H1 (cell line): Measurements from ENCODE around the gene PKP1. TPM values are rescaled to one million over a fixed set of nuclear protein-coding genes. Genes with fewer than 3 reads are reported as not detected.

Experiments
- CTCF ChIA-PET: fragments of 300-600 bp; sonication (Branson Sonifier 250); formaldehyde crosslinking; loops from one replicate; lab custom pipeline; 2021; ENCODE audit not compliant: partially characterized antibody; lab: Charles Lee
- POLR2A ChIA-PET: fragments of 300-600 bp; sonication (Branson Sonifier 250); formaldehyde crosslinking; loops from one replicate; lab custom pipeline; 2021; ENCODE audit warnings: inconsistent platforms; ENCODE audit not compliant: partially characterized antibody; lab: Charles Lee
- DNase-seq, 2 experiments: peaks; one replicate each; pipeline versions ENCODE4 v3.0.0 to v3.0.0-alpha.2; 2010 to 2022; ENCODE audit warnings: low spot score in 2 of 2, low read depth in 1 of 2, mixed read lengths in 1 of 2
- FAIRE-seq: peaks from 2 replicates; lab custom pipeline; 2011; peaks lifted over from hg19 to GRCh38; lab: Jason Lieb, UNC
- H2AFZ ChIP-seq: 2 replicates; pipeline ENCODE4 v1.8.1; 2012; ENCODE audit warnings: low read length, inconsistent platforms
- H2AK5ac ChIP-seq: 2 replicates; pipeline ENCODE4 v1.6.1; 2013; ENCODE audit warnings: low read depth, low read length
- H2BK120ac ChIP-seq: replicated peaks from 2 replicates; pipeline ENCODE3; 2013; ENCODE audit warnings: low read depth, low read length, inconsistent platforms
- H2BK12ac ChIP-seq: 2 replicates; pipeline ENCODE4 v1.6.1; 2013; ENCODE audit warnings: low read depth, low read length
- H2BK15ac ChIP-seq: 2 replicates; pipeline ENCODE4 v1.6.1; 2013; ENCODE audit warnings: low read length
- H2BK20ac ChIP-seq: 2 replicates; pipeline ENCODE4 v1.6.1; 2013; ENCODE audit warnings: low read length
- H2BK5ac ChIP-seq: 2 replicates; pipeline ENCODE4 v1.6.1; 2013; ENCODE audit warnings: low read depth, low read length
- H3K14ac ChIP-seq: 2 replicates; pipeline ENCODE4 v1.6.1; 2013; ENCODE audit warnings: inconsistent platforms; ENCODE audit not compliant: insufficient read length
- H3K18ac ChIP-seq: 2 replicates; pipeline ENCODE4 v1.6.1; 2013; ENCODE audit warnings: low read length; ENCODE audit errors: extremely low read depth
- H3K23ac ChIP-seq: 2 replicates; pipeline ENCODE4 v1.6.1; 2013; ENCODE audit warnings: inconsistent platforms; ENCODE audit not compliant: insufficient read length
- H3K23me2 ChIP-seq: 2 replicates; pipeline ENCODE4 v1.6.1; 2013; ENCODE audit warnings: low read depth, low read length
- H3K27ac ChIP-seq: 2 replicates; pipeline ENCODE4 v1.6.1; 2011; ENCODE audit warnings: low read depth, low read length, inconsistent platforms
- H3K27me3 ChIP-seq, 4 experiments: replicated peaks in 1 of 4; 1 replicate in 1 of 4; 2 replicates in 3 of 4; pipeline versions ENCODE4 v1.6.1 to v1.8.1; 2011 to 2013; ENCODE audit warnings: low read length in 3 of 4, mild to moderate bottlenecking in 3 of 4, inconsistent platforms in 2 of 4, mixed read lengths in 2 of 4, moderate library complexity in 1 of 4; ENCODE audit not compliant: control insufficient read depth in 3 of 4, insufficient read depth in 3 of 4; ENCODE audit errors: extremely low read depth in 1 of 4
- H3K36me3 ChIP-seq, 4 experiments: 2 replicates each; pipeline versions ENCODE4 v1.6.1 to v1.8.1; 2011 to 2013; ENCODE audit warnings: mild to moderate bottlenecking in 4 of 4, low read length in 3 of 4, moderate library complexity in 2 of 4, control low read depth in 1 of 4, inconsistent platforms in 1 of 4; ENCODE audit not compliant: insufficient read depth in 4 of 4, control insufficient read depth in 2 of 4
- H3K4ac ChIP-seq: replicated peaks from 2 replicates; pipeline ENCODE3; 2013; ENCODE audit warnings: low read length, low read depth, mixed read lengths, inconsistent platforms; ENCODE audit not compliant: insufficient read length
- H3K4me1 ChIP-seq, 4 experiments: replicated peaks in 1 of 4; 1 replicate in 1 of 4; 2 replicates in 3 of 4; pipeline versions ENCODE4 v1.6.1 to v1.8.1; 2011 to 2013; ENCODE audit warnings: low read length in 3 of 4, inconsistent platforms in 2 of 4, mixed read lengths in 1 of 4; ENCODE audit not compliant: insufficient read depth in 4 of 4, control insufficient read depth in 3 of 4
- H3K4me2 ChIP-seq, 2 experiments: 2 replicates each; pipeline versions ENCODE4 v1.6.1 to v1.8.1; 2011 to 2013; ENCODE audit warnings: low read depth in 2 of 2, low read length in 2 of 2, control low read depth in 1 of 2, inconsistent platforms in 1 of 2, mild to moderate bottlenecking in 1 of 2; ENCODE audit not compliant: insufficient read depth in 1 of 2
- H3K4me3 ChIP-seq, 4 experiments: fragments of 200-600, 300-600 bp in 1 of 4; sonication (generic), shearing (Covaris generic), sonication (Bioruptor Twin) in 1 of 4; 2 replicates each; pipeline versions ENCODE4 v1.5.1 to v1.8.1; 2011 to 2016; ENCODE audit warnings: low read length in 4 of 4, low read depth in 3 of 4, control low read depth in 2 of 4, inconsistent platforms in 2 of 4, mild to moderate bottlenecking in 2 of 4, mixed read lengths in 1 of 4, moderate library complexity in 1 of 4; ENCODE audit not compliant: insufficient read depth in 2 of 4; ENCODE audit errors: extremely low read depth in 1 of 4
- H3K56ac ChIP-seq: replicated peaks from 2 replicates; pipeline ENCODE3; 2013; ENCODE audit warnings: low read depth, mild to moderate bottlenecking, mixed read lengths, low read length, inconsistent platforms; ENCODE audit not compliant: insufficient read length
- H3K79me1 ChIP-seq: 2 replicates; pipeline ENCODE4 v1.6.1; 2013; ENCODE audit warnings: low read depth, low read length, control low read depth
- H3K79me2 ChIP-seq, 2 experiments: 2 replicates each; pipeline versions ENCODE4 v1.6.1 to v1.8.1; 2012 to 2013; ENCODE audit warnings: low read length in 2 of 2, mild to moderate bottlenecking in 2 of 2, inconsistent platforms in 1 of 2; ENCODE audit not compliant: insufficient read depth in 2 of 2, control insufficient read depth in 1 of 2
- H3K9ac ChIP-seq, 4 experiments: replicated peaks in 1 of 4; 1 replicate in 1 of 4; 2 replicates in 3 of 4; pipeline versions ENCODE4 v1.6.1 to v1.8.1; 2011 to 2013; ENCODE audit warnings: low read depth in 3 of 4, low read length in 3 of 4, control low read depth in 2 of 4, mild to moderate bottlenecking in 2 of 4, moderate library complexity in 2 of 4, inconsistent platforms in 1 of 4; ENCODE audit errors: extremely low read depth in 1 of 4
- H3K9me3 ChIP-seq, 2 experiments: 2 replicates each; pipeline versions ENCODE4 v1.6.1 to v1.8.1; 2012 to 2013; ENCODE audit warnings: mild to moderate bottlenecking in 2 of 2, moderate library complexity in 2 of 2, control low read depth in 1 of 2, inconsistent platforms in 1 of 2, low read depth in 1 of 2, low read length in 1 of 2, mixed read lengths in 1 of 2; ENCODE audit not compliant: insufficient read depth in 2 of 2
- H4K20me1 ChIP-seq, 2 experiments: replicated peaks in 1 of 2; 2 replicates each; pipeline versions ENCODE3 to v1.8.1; 2011 to 2013; ENCODE audit warnings: inconsistent platforms in 2 of 2, low read length in 2 of 2, mild to moderate bottlenecking in 1 of 2; ENCODE audit not compliant: insufficient read depth in 2 of 2, control insufficient read depth in 1 of 2
- H4K5ac ChIP-seq: 2 replicates; pipeline ENCODE4 v1.6.1; 2013; ENCODE audit warnings: low read length, low read depth, mixed read lengths, inconsistent platforms; ENCODE audit not compliant: insufficient read length
- H4K8ac ChIP-seq: 2 replicates; pipeline ENCODE4 v1.8.0; 2013; ENCODE audit warnings: mild to moderate bottlenecking, moderate library complexity, low read length, inconsistent platforms; ENCODE audit not compliant: insufficient read depth; ENCODE audit errors: extremely low read depth
- H4K91ac ChIP-seq: replicated peaks from 2 replicates; pipeline ENCODE3; 2013; ENCODE audit warnings: low read length, mixed read lengths, inconsistent platforms; ENCODE audit not compliant: insufficient read length
- BRCA1 ChIP-seq: IDR thresholded peaks from 2 replicates; pipeline ENCODE4 v1.6.1; 2012; ENCODE audit warnings: low read depth, low read length, improper control_type of control experiment
- CHD1 ChIP-seq: IDR thresholded peaks from 2 replicates; pipeline ENCODE4 v1.6.1; 2012; ENCODE audit warnings: low read depth, low read length, improper control_type of control experiment
- EZH2 ChIP-seq: fragments of 200-600 bp; sonication (generic); IDR thresholded peaks from 2 replicates; pipeline ENCODE4 v1.7.1; 2012; ENCODE audit warnings: low read depth, mild to moderate bottlenecking, moderate library complexity, low read length, inconsistent platforms; ENCODE audit not compliant: severe bottlenecking
- HDAC6 ChIP-seq: IDR thresholded peaks from one replicate; pipeline ENCODE4 v1.7.1; 2012; ENCODE audit warnings: low read depth, mild to moderate bottlenecking, inconsistent platforms, low read length, moderate library complexity
- KDM1A ChIP-seq: fragments of 200-600, 300-600 bp; sonication (generic); IDR thresholded peaks from 2 replicates; pipeline ENCODE4 v1.7.1; 2016; ENCODE audit warnings: mild to moderate bottlenecking, low read length, borderline replicate concordance
- KDM5A ChIP-seq: fragments of 200-600 bp; IDR thresholded peaks from 2 replicates; pipeline ENCODE4 v1.7.1; 2012; ENCODE audit warnings: mild to moderate bottlenecking, low read length, inconsistent platforms, mixed read lengths
- NANOG ChIP-seq: IDR thresholded peaks from 2 replicates; pipeline ENCODE4 v1.6.1; 2011; ENCODE audit warnings: low read length, low read depth, mild to moderate bottlenecking, inconsistent platforms; ENCODE audit not compliant: insufficient read depth, poor library complexity, severe bottlenecking
- RNF2 ChIP-seq: fragments of 200-900, 300-1000 bp; sonication (generic); IDR thresholded peaks from 2 replicates; pipeline ENCODE4 v1.7.1; 2016; ENCODE audit warnings: borderline replicate concordance, low read depth, mild to moderate bottlenecking, antibody characterized with exemption, low read length; ENCODE audit not compliant: poor library complexity, severe bottlenecking; ENCODE audit errors: missing control alignments
- SIX5 ChIP-seq: IDR thresholded peaks from 2 replicates; pipeline ENCODE4 v1.6.1; 2011; ENCODE audit warnings: mild to moderate bottlenecking, low read depth, low read length
- YY1 ChIP-seq: IDR thresholded peaks from 2 replicates; pipeline ENCODE4 v1.6.1; 2011; ENCODE audit warnings: low read depth, mild to moderate bottlenecking, low read length
- WGBS, 2 experiments: shearing (Covaris generic) in 1 of 2; methylation state at CpG; one replicate each; pipeline versions ENCODE4 v1.1.6 to v1.1.7; 2013 to 2015; ENCODE audit warnings: low lambda C conversion rate in 2 of 2, mixed read lengths in 2 of 2, inconsistent platforms in 1 of 2, low coverage in 1 of 2, missing lambda C conversion rate in 1 of 2; ENCODE audit not compliant: insufficient replicate concordance in 2 of 2, insufficient coverage in 1 of 2, insufficient read length in 1 of 2; ENCODE audit errors: extremely low coverage in 1 of 2, missing lambda C conversion rate in 1 of 2; 5-methylcytosine and 5-hydroxymethylcytosine counted together
- polyA plus RNA-seq, 7 experiments: library from polyadenylated mRNA; depleted of rRNA in 3 of 7; stranded (reverse) in 5 of 7; unstranded in 2 of 7; fragments of >200 nt in 5 of 7; fragments of 200-250 nt in 2 of 7; gene quantifications; 1 replicate in 5 of 7; 2 replicates in 1 of 7; 4 replicates in 1 of 7; pipeline versions ENCODE4 v1.2.1 to v1.2.3, GENCODE V29; 2011 to 2013; ENCODE audit warnings: missing spikeins in 2 of 7, mixed read lengths in 2 of 7
- total RNA-seq: library from RNA; stranded (reverse); fragmentation: NEBNext Ultra II Directional; extraction: Animal tissue kit (Norgen Biotek cat#: 25700); gene quantifications from 2 replicates; pipeline ENCODE4 v1.2.1, GENCODE V29; 2021
- TF ChIP-seq, protein P1 (sequence below): IDR thresholded peaks from 2 replicates; pipeline ENCODE4 v1.6.1; 2011; ENCODE audit warnings: low read length, improper control_type of control experiment

PKP1 gene
- total and polyA plus RNA-seq, 2 of the 8 experiments (the other 6 are each of a cell fraction or from before 2014, with no cell fraction given): 0.21 to 0.95 TPM

DNA sequence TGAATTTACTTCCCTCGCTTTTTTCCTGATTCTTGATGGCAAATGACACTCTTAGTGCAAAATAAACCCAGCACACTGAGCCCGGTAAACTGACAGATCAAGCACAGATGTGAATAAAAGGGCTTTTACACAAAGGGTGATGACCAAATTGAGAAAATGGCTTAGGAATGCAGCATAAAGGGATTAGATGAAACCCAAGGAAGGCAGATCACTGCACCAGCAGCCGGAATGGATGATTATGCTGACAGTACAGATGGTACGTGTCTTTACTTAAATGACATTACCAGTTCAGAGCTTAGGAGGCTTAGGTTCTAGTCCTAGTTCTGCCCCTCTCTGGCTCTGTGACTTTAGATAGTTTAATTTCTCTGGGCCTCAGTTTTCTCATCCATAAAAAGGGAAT lies 12.0 kb downstream of the PKP1 start:
- DNase-seq (no peak), FAIRE-seq (no peak)
- H3K9ac ChIP-seq: no peak overlapping the region
- H3K23ac ChIP-seq: no peak overlapping the region
- H3K79me2 ChIP-seq: no peaks in the 10 kb centered on the region
- H3K4ac ChIP-seq: no peak overlapping the region
- H4K5ac ChIP-seq: no peak overlapping the region
- no peak overlapping the region for H2AFZ ChIP-seq
- H3K4me2 ChIP-seq: no peak overlapping the region
- H4K91ac ChIP-seq: no peak overlapping the region
- H4K8ac ChIP-seq: no peak overlapping the region
- H2BK12ac ChIP-seq: no peak overlapping the region
- H3K79me1 ChIP-seq: no peaks in the 10 kb centered on the region
- no peaks in the 10 kb centered on the region for H3K9me3 ChIP-seq
- H3K36me3 ChIP-seq: no peaks in the 10 kb centered on the region
- CTCF ChIA-PET: interaction anchor here (1.1 to 1.6 kb wide), 2 partner anchors 66 to 131 kb away, joined by 4 to 6 read pairs; no protein-coding TSS in a partner anchor
- peaks cover 0 to 3% (median 0%) of the 10 kb centered on the region in 4 experiments; a peak in 2 of 7 replicates for H3K4me1 ChIP-seq
- H3K18ac ChIP-seq: no peak overlapping the region
- no peak overlapping the region for H3K27ac ChIP-seq
- POLR2A ChIA-PET: no interaction called here
- H3K27me3 ChIP-seq: no peaks in the 10 kb centered on the region; a peak in 1 of 7 replicates
- H3K4me3 ChIP-seq: no peak overlapping the region
- H4K20me1 ChIP-seq: no peaks in the 10 kb centered on the region
- H2BK20ac ChIP-seq: no peak overlapping the region
- H3K23me2 ChIP-seq: no peaks in the 10 kb centered on the region
- H2AK5ac ChIP-seq: no peak overlapping the region
- H3K14ac ChIP-seq: no peak overlapping the region
- no peak overlapping the region for H2BK120ac ChIP-seq
- H2BK15ac ChIP-seq: no peak overlapping the region
- H3K56ac ChIP-seq: no peak overlapping the region
- no peak overlapping the region for H2BK5ac ChIP-seq
- WGBS, 2 experiments: 84% methylated on average over 4 of the region's 4 CpGs; no CpG with 5 or more reads in 1 of the 2 experiments
- no peak for TF ChIP-seq KDM1A
- TF ChIP-seq SIX5: no peak
- TF ChIP-seq, protein P1, sequence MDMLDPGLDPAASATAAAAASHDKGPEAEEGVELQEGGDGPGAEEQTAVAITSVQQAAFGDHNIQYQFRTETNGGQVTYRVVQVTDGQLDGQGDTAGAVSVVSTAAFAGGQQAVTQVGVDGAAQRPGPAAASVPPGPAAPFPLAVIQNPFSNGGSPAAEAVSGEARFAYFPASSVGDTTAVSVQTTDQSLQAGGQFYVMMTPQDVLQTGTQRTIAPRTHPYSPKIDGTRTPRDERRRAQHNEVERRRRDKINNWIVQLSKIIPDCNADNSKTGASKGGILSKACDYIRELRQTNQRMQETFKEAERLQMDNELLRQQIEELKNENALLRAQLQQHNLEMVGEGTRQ: no peak
- TF ChIP-seq RNF2: no peak
- no peak for TF ChIP-seq EZH2
- no peak for TF ChIP-seq BRCA1
- no peak for TF ChIP-seq CHD1
- no peak for TF ChIP-seq YY1
- TF ChIP-seq KDM5A: no peak
- no peak for TF ChIP-seq HDAC6
- TF ChIP-seq NANOG: no peak
